ENCODE data around the gene RAB4B. TPM values are rescaled to one million over a fixed set of nuclear protein-coding genes. Genes with fewer than 3 reads are reported as not detected.

Gene RAB4B
- total and polyA plus RNA-seq, 2 of the 13 experiments (the other 11 are each of a cell fraction or from before 2014, with no cell fraction given) = 3.3 to 5.4 TPM

DNA sequence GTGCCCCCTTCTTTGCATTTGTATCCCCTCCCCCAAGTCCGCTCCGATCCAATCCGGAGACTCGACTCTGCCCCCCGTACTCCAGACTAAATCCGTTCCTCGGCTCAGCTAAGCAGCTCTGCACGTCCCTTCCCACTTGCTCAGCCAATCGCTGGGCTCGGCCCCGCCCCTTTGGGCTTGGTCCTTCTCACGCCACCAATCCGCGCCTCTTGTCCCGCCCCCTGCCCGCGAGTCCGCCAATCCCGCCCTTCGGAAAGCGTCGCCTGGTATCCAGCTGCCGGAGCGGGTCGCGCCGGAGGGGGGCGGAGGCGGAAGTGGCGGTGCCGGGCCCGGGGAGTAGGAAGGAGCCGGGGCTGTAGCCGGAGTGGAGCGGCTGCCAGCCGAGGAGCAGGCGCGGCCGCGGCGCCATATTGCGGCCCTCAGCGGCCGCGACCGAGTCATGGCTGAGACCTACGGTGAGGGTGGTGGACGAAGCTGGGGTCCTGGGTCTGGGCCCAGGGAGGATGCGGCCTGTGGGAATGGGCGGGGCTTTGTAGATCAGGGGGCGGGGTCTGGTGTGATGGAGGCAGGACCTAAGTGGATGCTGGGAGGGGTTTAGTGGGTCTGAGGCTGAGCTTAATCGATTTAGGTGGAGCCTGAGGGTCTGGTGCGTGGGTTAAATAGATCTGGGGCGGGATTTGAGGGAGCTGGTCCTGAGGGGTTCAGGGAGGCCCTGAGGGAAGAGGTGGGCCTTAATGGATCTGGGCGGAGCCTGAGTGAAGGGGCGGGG, at the start of gene RAB4B (continued):
- TF ChIP-seq ZFP41 (CRISPR knock-in tag; IDR thresholded peaks at IDR 0.05; ENCODE audit: borderline replicate concordance) = no peak
- no peak for TF ChIP-seq STAT6 (CRISPR knock-in tag; IDR thresholded peaks at IDR 0.05; ENCODE audit: borderline replicate concordance)
- TF ChIP-seq WIZ (CRISPR knock-in tag; IDR thresholded peaks at IDR 0.05) = 0 out of 2 replicates have a peak, but pooled peaks have one; percentile 47
- TF ChIP-seq, protein P1, sequence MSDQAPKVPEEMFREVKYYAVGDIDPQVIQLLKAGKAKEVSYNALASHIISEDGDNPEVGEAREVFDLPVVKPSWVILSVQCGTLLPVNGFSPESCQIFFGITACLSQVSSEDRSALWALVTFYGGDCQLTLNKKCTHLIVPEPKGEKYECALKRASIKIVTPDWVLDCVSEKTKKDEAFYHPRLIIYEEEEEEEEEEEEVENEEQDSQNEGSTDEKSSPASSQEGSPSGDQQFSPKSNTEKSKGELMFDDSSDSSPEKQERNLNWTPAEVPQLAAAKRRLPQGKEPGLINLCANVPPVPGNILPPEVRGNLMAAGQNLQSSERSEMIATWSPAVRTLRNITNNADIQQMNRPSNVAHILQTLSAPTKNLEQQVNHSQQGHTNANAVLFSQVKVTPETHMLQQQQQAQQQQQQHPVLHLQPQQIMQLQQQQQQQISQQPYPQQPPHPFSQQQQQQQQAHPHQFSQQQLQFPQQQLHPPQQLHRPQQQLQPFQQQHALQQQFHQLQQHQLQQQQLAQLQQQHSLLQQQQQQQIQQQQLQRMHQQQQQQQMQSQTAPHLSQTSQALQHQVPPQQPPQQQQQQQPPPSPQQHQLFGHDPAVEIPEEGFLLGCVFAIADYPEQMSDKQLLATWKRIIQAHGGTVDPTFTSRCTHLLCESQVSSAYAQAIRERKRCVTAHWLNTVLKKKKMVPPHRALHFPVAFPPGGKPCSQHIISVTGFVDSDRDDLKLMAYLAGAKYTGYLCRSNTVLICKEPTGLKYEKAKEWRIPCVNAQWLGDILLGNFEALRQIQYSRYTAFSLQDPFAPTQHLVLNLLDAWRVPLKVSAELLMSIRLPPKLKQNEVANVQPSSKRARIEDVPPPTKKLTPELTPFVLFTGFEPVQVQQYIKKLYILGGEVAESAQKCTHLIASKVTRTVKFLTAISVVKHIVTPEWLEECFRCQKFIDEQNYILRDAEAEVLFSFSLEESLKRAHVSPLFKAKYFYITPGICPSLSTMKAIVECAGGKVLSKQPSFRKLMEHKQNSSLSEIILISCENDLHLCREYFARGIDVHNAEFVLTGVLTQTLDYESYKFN (CRISPR knock-in tag; conservative IDR thresholded peaks at IDR 0.05) = peak; percentile 50; the same call in 1 of the 2 replicates
- TF ChIP-seq ZNF207 (IDR thresholded peaks at IDR 0.05; ENCODE audit: borderline replicate concordance) = no peak
- peak; percentile 95; the same call in 1 of the 2 replicates for TF ChIP-seq TFAP4 (IDR thresholded peaks at IDR 0.05; ENCODE audit: borderline replicate concordance, low read depth)
- TF ChIP-seq ESRRA (CRISPR knock-in tag; IDR thresholded peaks at IDR 0.05; ENCODE audit: low read depth) = no peak; the same call in 1 of the 2 replicates
- no peak for TF ChIP-seq ZNF264 (CRISPR knock-in tag; IDR thresholded peaks at IDR 0.05)
- TF ChIP-seq SRSF1 (optimal IDR thresholded peaks at IDR 0.05; ENCODE audit: low read depth, low read length) = peak; percentile 68
- TF ChIP-seq ZBTB49 (CRISPR knock-in tag; IDR thresholded peaks at IDR 0.05; ENCODE audit: borderline replicate concordance) = no peak
- TF ChIP-seq CSRNP2 (CRISPR knock-in tag; conservative IDR thresholded peaks at IDR 0.05; ENCODE audit: low read depth) = no peak
- TF ChIP-seq FOXA3 (CRISPR knock-in tag; IDR thresholded peaks at IDR 0.05) = no peak
- TF ChIP-seq ZNF674 (CRISPR knock-in tag; IDR thresholded peaks at IDR 0.05; ENCODE audit: low read depth) = no peak
- 0 out of 2 replicates have a peak, but pooled peaks have one; percentile 40 for TF ChIP-seq EEA1 (CRISPR knock-in tag; IDR thresholded peaks at IDR 0.05; ENCODE audit: borderline replicate concordance)
- no peak for TF ChIP-seq ZNF850 (CRISPR knock-in tag; conservative IDR thresholded peaks at IDR 0.05)
